ENCODE results near the gene F10.

DNA sequence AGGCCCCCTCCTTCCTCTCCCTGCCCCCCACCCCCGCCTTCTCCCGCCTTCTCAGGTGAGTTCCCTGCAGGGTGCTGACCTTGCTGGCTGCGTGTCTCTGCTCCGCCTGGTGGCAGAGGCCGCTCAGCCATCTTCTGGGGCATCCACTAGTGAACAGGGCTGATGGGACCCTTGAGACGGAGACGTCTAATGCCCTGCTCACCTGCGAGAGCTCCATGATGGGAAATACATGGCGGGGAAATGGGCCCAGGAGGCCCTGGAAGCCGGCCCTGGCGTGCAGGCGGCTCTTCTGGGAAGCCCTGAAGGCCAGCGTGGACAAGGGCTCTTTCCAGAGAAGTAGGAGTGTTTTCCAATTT lies 32.2 kb upstream of the F10 start:
- TF ChIP-seq EZH2 (IDR thresholded peaks at IDR 0.05; ENCODE audit: borderline replicate concordance, insufficient read depth, low read length, poor library complexity, severe bottlenecking) (no peak), POLR2AphosphoS5 (IDR thresholded peaks at IDR 0.05) (no peak), EP300 (conservative IDR thresholded peaks at IDR 0.05; ENCODE audit: poor library complexity, severe bottlenecking) (no peak), SMC3 (conservative IDR thresholded peaks at IDR 0.05; ENCODE audit: poor library complexity) (no peak), RAD21 (conservative IDR thresholded peaks at IDR 0.05) (no peak)
- TF ChIP-seq, protein P1, sequence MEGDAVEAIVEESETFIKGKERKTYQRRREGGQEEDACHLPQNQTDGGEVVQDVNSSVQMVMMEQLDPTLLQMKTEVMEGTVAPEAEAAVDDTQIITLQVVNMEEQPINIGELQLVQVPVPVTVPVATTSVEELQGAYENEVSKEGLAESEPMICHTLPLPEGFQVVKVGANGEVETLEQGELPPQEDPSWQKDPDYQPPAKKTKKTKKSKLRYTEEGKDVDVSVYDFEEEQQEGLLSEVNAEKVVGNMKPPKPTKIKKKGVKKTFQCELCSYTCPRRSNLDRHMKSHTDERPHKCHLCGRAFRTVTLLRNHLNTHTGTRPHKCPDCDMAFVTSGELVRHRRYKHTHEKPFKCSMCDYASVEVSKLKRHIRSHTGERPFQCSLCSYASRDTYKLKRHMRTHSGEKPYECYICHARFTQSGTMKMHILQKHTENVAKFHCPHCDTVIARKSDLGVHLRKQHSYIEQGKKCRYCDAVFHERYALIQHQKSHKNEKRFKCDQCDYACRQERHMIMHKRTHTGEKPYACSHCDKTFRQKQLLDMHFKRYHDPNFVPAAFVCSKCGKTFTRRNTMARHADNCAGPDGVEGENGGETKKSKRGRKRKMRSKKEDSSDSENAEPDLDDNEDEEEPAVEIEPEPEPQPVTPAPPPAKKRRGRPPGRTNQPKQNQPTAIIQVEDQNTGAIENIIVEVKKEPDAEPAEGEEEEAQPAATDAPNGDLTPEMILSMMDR (IDR thresholded peaks at IDR 0.05; ENCODE audit: poor library complexity, severe bottlenecking): no peak

All from neural cell (in vitro differentiated cells).